GM21367 (cell line): ENCODE results near the gene ZSWIM2.
"Not testable (repeated sequence)": the region's sequence is repeated elsewhere in the genome, so short reads cannot be mapped to it uniquely, and the experiment has no call there.

Experiments
- ATAC-seq: cut with Tn5 transposase; IDR thresholded peaks from one replicate; pipeline ENCODE4 v1.9.1; 2021; ENCODE audit not compliant: unreplicated experiment

Gene ZSWIM2

GRCh38 chr2:186852508-186852907, 3.5 kb upstream of the ZSWIM2 start:
- ATAC-seq, result no peak

GRCh38 chr2:186842373-186842772, 6.6 kb downstream of the ZSWIM2 start:
- no peak for ATAC-seq

- ATAC-seq, result no peak
Observed at GRCh38 chr2:186841940-186842339, 7.0 kb downstream of the ZSWIM2 start.

DNA sequence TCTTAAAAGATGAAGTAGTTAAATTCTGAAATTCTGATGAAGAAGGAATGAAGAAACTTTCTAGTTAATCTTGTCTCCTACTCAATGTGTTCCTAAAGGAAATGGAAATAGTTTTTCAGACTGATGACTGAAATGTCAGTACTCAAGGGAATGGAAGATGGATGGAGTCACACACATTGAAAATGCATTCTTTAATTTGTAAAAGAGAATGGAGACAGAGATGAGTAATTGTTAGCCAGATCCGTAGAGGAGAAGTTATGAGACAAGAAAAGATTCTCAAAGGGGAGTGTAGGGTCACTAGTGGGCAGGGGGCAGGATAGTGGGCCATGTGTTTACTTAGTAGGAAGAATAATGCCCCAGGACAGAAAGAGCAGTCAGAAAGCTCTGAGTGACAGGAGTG, 13.3 kb downstream of the ZSWIM2 start:
- no peak for ATAC-seq

DNA sequence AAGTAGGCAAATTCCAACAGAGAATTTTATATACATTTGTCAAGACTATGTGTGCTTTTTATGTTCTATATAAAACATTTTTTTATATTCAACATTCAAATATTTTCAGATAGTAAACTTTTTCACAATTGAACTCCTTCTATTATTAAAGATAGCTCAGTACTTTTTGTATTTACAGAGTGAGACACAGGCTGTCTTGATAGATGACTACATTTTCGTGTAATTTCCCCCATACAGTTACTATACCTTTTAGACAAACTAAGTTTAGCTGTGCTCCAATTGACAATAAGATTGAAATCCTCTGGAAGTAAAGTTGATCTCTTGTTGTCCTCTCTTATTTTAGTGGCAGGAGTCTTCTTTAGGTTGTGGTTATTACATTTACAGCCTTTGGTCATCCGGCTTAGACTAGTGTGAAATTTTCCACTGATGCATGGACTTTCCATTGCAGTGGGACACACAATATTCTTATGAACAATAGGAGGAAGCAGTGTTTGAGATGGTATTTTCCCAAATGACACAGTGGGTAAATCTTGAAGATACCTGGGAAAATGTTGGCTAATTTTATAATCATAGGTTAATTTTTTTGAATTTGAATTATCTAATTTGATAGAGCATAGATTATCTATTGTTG, 21.0 kb downstream of the ZSWIM2 start:
- ATAC-seq, result no peak

DNA sequence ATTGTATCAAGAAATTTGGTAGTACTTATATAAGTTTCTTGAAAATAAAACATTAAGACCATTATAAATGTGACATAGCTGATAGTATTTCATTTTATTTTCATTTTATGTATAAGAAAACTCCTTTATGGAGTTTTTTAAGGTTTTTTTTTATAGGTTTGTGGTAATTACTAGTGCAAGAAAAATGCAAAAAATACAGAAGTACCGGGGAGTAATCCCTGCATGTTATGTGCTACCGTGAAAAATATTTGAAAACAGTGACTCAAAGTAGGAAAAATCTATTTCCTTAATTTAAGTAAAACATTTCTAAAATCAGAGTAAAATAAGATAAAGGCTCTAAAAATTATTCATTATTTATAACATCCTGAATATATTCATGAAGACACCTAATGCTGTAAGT, 21.6 kb downstream of the ZSWIM2 start:
- no peak for ATAC-seq

DNA sequence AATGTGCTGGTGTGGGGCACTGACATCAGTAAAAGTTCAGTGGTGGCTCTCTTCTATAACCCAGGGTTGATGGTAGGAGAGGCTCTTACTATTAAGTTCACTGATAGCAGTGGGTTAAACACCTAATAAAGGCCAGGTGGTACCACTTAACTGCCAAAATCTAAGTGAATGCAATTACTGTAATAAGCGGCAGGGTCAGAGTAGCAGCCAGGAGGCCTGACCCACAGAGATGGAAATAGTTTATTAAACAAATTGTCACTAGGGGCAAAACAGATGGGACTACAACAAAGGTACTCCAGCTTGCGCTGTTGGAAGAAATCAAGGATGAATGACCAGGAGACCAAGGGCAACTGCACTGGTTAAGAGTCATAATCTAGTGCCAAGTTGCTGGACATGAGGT, 26.6 kb downstream of the ZSWIM2 start:
- no peak for ATAC-seq

- no peak for ATAC-seq
Observed at GRCh38 chr2:186820303-186820702, 28.7 kb downstream of the ZSWIM2 start.

DNA sequence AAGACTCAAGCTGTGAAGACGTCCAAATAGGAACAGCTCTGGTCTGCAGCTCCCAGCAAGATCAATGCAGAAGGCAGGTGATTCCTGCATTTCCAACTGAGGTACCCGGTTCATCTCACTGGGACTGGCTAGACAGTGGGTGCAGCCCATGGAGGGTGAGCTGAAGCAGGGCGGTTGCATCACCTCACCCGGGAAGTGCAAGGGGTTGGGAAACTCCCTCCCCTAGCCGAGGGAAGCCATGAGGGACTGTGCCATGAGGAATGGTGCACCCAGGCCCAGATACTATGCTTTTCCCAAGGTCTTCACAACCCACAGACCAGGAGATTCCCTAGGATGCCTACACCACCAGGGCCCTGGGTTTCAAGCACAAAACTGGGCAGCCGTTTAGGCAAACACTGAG, 37.2 kb downstream of the ZSWIM2 start:
- ATAC-seq, result not testable (repeated sequence)

DNA sequence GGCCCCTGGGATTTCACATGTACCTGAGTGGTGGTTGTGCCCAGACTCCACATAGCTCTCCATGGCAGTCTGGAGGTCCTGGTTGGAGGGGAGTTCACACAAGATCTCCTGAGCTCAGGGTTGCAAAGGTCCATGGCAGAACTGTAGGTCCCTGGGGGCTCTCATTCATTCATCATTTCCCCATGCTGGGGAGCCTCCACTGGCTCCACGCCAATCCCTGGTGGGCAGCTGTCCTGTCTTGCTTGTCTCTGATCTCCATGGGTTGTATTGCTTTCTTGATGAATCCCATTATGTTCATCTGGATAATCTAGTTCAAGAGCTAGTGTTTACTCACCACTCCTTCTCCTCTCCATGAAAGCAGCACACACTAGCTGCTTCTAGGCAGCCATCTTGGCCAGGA, 42.4 kb downstream of the ZSWIM2 start:
- ATAC-seq, result no peak

- not testable (repeated sequence) for ATAC-seq
Observed at GRCh38 chr2:186798604-186799003, 50.4 kb downstream of the ZSWIM2 start.

GRCh38 chr2:186784930-186785329, 64.0 kb downstream of the ZSWIM2 start:
- ATAC-seq, result no peak

GRCh38 chr2:186783254-186783653, 65.7 kb downstream of the ZSWIM2 start:
- no peak for ATAC-seq

DNA sequence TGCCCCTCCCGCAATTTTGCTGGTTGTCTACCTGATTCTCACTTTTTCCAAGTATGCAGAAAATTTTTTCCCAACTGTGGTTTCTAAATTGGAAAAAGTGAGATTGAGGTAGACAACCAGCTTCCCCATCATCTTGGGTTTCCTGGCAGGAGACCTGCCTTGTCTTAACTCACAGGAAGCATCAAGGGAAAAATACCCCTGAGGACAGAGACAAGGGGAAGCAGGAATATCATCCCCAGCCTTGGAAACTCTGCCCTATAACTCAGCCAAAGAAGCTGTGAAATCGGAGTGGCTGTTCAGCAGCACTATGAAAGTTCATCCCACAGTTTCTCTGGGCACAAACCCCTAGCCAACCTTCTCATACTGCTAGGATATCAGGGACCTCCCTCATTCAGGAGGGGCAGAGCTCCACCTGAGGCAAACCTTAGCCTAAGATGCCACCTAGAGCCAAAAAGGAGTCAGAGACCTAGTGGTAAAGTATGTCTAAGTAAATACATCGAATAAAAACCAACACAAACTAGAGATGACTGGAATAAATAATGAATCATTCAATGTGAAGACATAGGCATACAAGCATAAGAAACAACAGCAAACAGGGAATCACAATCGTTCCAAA, 68.2 kb downstream of the ZSWIM2 start:
- no peak for ATAC-seq
